Natural killer cell (primary cell): Measurements from ENCODE around the gene CLN5. TPM values are rescaled to one million over a fixed set of nuclear protein-coding genes. Genes with fewer than 3 reads are reported as not detected.

ENCODE experiments used
- ATAC-seq, 3 donors: fragments of 150-1000 bp in 2 of 3; fragments of 200-7000 bp in 1 of 3; cut with Tn5 transposase; 1 replicate in 1 of 3; 2 replicates in 2 of 3; pipeline ENCODE4 v1.10.0; 2021; ENCODE audit warnings: mild to moderate bottlenecking in 2 of 3, moderate library complexity in 2 of 3
- DNase-seq, 2 donors: peaks; one replicate each; pipeline versions ENCODE4 v3.0.0 to v3.0.0-alpha.2; 2013 to 2021; ENCODE audit warnings: mixed read lengths in 1 of 2
- H3K27ac ChIP-seq: one replicate; pipeline ENCODE4 v1.5.1; 2013; ENCODE audit warnings: mild to moderate bottlenecking, low read length
- H3K27me3 ChIP-seq: one replicate; pipeline ENCODE4 v1.6.1; 2013; ENCODE audit warnings: low read length; ENCODE audit not compliant: control insufficient read depth, insufficient read depth
- H3K36me3 ChIP-seq: one replicate; pipeline ENCODE4 v1.6.1; 2013; ENCODE audit warnings: low read length; ENCODE audit not compliant: control insufficient read depth, insufficient read depth
- H3K4me1 ChIP-seq: one replicate; pipeline ENCODE4 v1.6.1; 2013; ENCODE audit warnings: low read length; ENCODE audit not compliant: control insufficient read depth, insufficient read depth
- H3K4me3 ChIP-seq: one replicate; pipeline ENCODE4 v1.5.1; 2013; ENCODE audit warnings: low read length
- H3K9me3 ChIP-seq: one replicate; pipeline ENCODE4 v1.6.1; 2013; ENCODE audit warnings: low read length; ENCODE audit not compliant: control insufficient read depth, insufficient read depth
- H3K27ac Mint-ChIP-seq, 2 donors: one replicate each; pipeline ENCODE4 v1.8.0; 2022; ENCODE audit warnings: mild to moderate bottlenecking in 2 of 2, mixed read lengths in 2 of 2, moderate library complexity in 1 of 2
- H3K27me3 Mint-ChIP-seq, 2 donors: one replicate each; pipeline ENCODE4 v1.8.0; 2022; ENCODE audit warnings: low read depth in 2 of 2, mixed read lengths in 2 of 2
- H3K36me3 Mint-ChIP-seq: one replicate; pipeline ENCODE4 v1.8.0; 2022; ENCODE audit warnings: mixed read lengths
- H3K4me1 Mint-ChIP-seq, 2 donors: one replicate each; pipeline ENCODE4 v1.8.0; 2022; ENCODE audit warnings: mixed read lengths in 2 of 2
- H3K4me3 Mint-ChIP-seq: one replicate; pipeline ENCODE4 v1.8.0; 2022; ENCODE audit warnings: mild to moderate bottlenecking, moderate library complexity, mixed read lengths
- H3K9me3 Mint-ChIP-seq, 2 donors: one replicate each; pipeline ENCODE4 v1.8.0; 2022; ENCODE audit warnings: mixed read lengths in 2 of 2
- CTCF ChIP-seq: fragments of 200-600 bp; IDR thresholded peaks from one replicate; pipeline ENCODE4 v1.8.0; 2022; ENCODE audit warnings: antibody characterized with exemption
- WGBS: methylation state at CpG from one replicate; pipeline ENCODE4 v1.1.7; 2013; ENCODE audit warnings: missing lambda C conversion rate; ENCODE audit not compliant: insufficient coverage; 5-methylcytosine and 5-hydroxymethylcytosine counted together
- intact Hi-C: fragments of 100-400 bp; cut with micrococcal nuclease; formaldehyde crosslinking; loops from one replicate; pipeline ENCODE4 v1.14.2; 2022
- total RNA-seq, 4 donors: library from RNA; stranded (reverse); fragments of 120-200 nt in 1 of 4; gene quantifications; one replicate each; pipeline versions ENCODE4 v1.2.3 to v1.2.4, GENCODE V29; 2013 to 2022

Gene CLN5
- total RNA-seq, 3 donors from 2014 or later (not counting 1 experiment from before 2014, with no cell fraction given), result 12.0 to 14.4 (median 13.9) TPM

DNA sequence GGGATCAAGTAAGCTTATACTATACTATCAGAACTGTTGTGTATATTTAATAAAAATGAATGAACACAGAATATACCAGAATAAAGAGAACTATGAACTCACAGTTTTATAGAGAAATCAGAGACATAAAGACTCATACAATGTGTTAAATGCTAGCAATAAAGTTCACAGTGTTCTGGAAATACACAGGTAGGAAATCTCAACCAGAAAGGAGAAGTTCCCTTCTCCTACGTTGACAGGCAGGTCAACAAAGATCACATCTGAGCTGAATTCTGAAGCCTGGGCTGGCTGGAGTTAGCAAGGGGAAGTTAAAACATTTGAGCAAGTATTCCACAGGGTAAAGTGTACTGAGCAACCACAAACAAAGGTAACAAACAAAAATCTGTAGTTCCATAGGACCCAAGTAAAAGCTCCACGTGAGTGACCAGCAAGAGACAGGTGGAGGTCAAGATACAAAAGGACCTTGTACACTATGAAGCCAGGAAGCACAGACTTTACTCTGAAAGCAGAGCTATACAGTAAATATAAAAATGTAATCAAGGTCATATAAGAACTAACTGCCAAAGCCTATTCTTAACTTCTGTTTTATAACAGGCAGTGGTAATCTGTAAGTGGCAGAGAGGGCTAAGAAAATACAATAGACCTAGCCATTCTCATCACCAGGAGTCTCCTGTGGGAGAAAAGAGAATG is 22.1 kb downstream of the CLN5 start:
- Histone ChIP-seq H3K9me3 (no peaks in the 10 kb centered on the region), H3K27me3 (no peaks in the 10 kb centered on the region), H3K4me1 (no peaks in the 10 kb centered on the region), H3K4me3 (no peak overlapping the region), H3K36me3 (peaks cover 78% of the 10 kb centered on the region), H3K27ac (no peak overlapping the region)
- ATAC-seq (no peak), DNase-seq (no peak)
- intact Hi-C loops, result no loop called here
- WGBS, result 68% methylated on average over 2 of the region's 2 CpGs
- H3K27me3 Mint-ChIP-seq, result no peaks in the 10 kb centered on the region
- TF ChIP-seq CTCF, result no peak
- no peak overlapping the region for H3K4me3 Mint-ChIP-seq
- H3K4me1 Mint-ChIP-seq, result peaks cover 22 to 32% of the 10 kb centered on the region in 2 donors
- H3K9me3 Mint-ChIP-seq, result no peaks in the 10 kb centered on the region
- peak overlapping the region in 1 of 2 donors; percentile 25 for H3K27ac Mint-ChIP-seq
- H3K36me3 Mint-ChIP-seq, result peaks cover 20% of the 10 kb centered on the region

DNA sequence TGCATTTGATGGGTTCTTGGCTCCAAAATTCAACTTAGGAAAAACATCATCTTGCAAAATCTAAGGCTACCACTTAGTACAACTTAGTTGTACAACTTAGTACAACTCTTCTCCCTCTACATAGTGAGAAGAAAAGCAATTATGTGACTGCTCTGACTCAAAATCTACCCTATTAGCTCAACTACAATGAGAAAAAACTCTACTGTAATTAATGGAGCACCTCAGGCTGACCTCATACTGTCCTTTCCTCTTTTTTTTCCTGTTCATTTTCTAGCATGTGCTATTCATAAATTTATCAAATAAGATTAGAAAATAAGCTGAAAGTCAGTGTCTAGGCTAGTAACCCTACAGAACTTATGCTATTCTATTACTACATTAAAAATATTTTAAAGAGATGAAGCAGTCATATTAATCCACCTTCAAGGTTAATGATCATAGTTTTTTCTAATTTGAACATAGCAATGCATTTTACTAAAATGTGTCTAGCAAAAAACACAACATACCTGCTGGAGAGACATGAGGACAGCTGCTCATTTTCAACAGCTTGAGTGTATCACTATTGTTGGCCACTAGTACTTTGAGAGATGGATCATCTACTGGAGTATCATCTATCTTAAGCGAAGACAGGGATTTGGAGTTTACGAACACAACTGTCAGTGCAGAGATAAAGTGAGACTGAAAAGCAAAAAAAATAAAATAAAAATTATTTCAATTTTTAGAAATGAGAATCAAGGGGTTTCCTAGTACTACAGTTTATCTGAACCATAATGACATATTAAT is 23.2 kb downstream of the CLN5 start:
- intact Hi-C loops, result no loop called here
- no peaks in the 10 kb centered on the region for H3K27me3 Mint-ChIP-seq
- peaks cover 20% of the 10 kb centered on the region for H3K36me3 Mint-ChIP-seq
- TF ChIP-seq CTCF, result no peak
- Histone ChIP-seq H3K4me1 (no peaks in the 10 kb centered on the region), H3K4me3 (no peak overlapping the region), H3K9me3 (no peaks in the 10 kb centered on the region), H3K36me3 (peaks cover 76% of the 10 kb centered on the region), H3K27me3 (no peaks in the 10 kb centered on the region), H3K27ac (no peak overlapping the region)
- WGBS, result 100% methylated on average over 1 of the region's 2 CpGs
- H3K27ac Mint-ChIP-seq, result no peak overlapping the region
- no peak for ATAC-seq
- peaks cover 22 to 35% of the 10 kb centered on the region in 2 donors for H3K4me1 Mint-ChIP-seq
- no peak overlapping the region for H3K4me3 Mint-ChIP-seq
- H3K9me3 Mint-ChIP-seq, result no peaks in the 10 kb centered on the region
- DNase-seq, result no peak

GRCh38 chr13:77016251-77016812 is 24.5 kb downstream of the CLN5 start:
- Mint-ChIP-seq H3K4me3 (no peak overlapping the region), H3K27me3 (no peaks in the 10 kb centered on the region), H3K36me3 (peaks cover 20% of the 10 kb centered on the region), H3K9me3 (no peaks in the 10 kb centered on the region), H3K4me1 (peaks cover 31 to 35% of the 10 kb centered on the region in 2 donors), H3K27ac (no peak overlapping the region)
- ATAC-seq, result no peak
- intact Hi-C loops, result no loop called here
- Histone ChIP-seq H3K36me3 (peaks cover 78% of the 10 kb centered on the region), H3K9me3 (no peaks in the 10 kb centered on the region), H3K27ac (no peak overlapping the region), H3K4me3 (no peak overlapping the region), H3K27me3 (no peaks in the 10 kb centered on the region), H3K4me1 (no peaks in the 10 kb centered on the region)
- DNase-seq, result no peak
- 92% methylated on average over 2 of the region's 3 CpGs for WGBS
- no peak for TF ChIP-seq CTCF
